Right ventricle myocardium superior (tissue), 1 donor: ENCODE data around the gene ARMC7. TPM values are rescaled to one million over a fixed set of nuclear protein-coding genes. Genes with fewer than 3 reads are reported as not detected.
"Not testable (repeated sequence)": the region's sequence is repeated elsewhere in the genome, so short reads cannot be mapped to it uniquely, and the experiment has no call there.

ENCODE experiments used
- ATAC-seq: fragments of 200-7000 bp; cut with Tn5 transposase; one replicate; pipeline ENCODE4 v1.9.1; 2020; ENCODE audit warnings: mild to moderate bottlenecking; ENCODE audit not compliant: poor library complexity
- DNase-seq: peaks from one replicate; pipeline ENCODE4 v3.0.0-alpha.2; 2020
- intact Hi-C: fragments of 100-400 bp; cut with DNase I; formaldehyde crosslinking; loops from one replicate; pipeline ENCODE4 v1.11.2; 2022
- total RNA-seq: library from RNA; stranded (reverse); fragmentation: NEBNext Ultra II Directional; extraction: Animal tissue kit (Norgen Biotek cat#: 25700); gene quantifications from one replicate; pipeline ENCODE4 v1.2.1, GENCODE V29; 2021
- donor health status: DM: no; HTN: yes; CAD: no; lungs with severe emphysema.

Gene ARMC7
- total RNA-seq, 1 donor from 2014 or later: 5.3 TPM

- no peak for ATAC-seq
- DNase-seq: no peak
- intact Hi-C loops: loop anchor here (10.0 kb wide), 1 partner anchor 89 kb away; the partner anchor contains the start of gene NUP85
Observed at GRCh38 chr17:75115555-75115954, 5.8 kb downstream of the ARMC7 start.

GRCh38 chr17:75116737-75117136 lies 7.0 kb downstream of the ARMC7 start:
- peak; percentile 25 for ATAC-seq
- intact Hi-C loops: loop anchor here (10.0 kb wide), 1 partner anchor 88 kb away; the partner anchor contains the start of gene NUP85
- DNase-seq: peak; percentile 41

- ATAC-seq: no peak
- DNase-seq: no peak
- intact Hi-C loops: loop anchor here (10.0 kb wide), 1 partner anchor 86 kb away; the partner anchor contains the start of gene NUP85
Observed at GRCh38 chr17:75118307-75118706, 8.5 kb downstream of the ARMC7 start.

- intact Hi-C loops: no loop called here
- ATAC-seq: peak; percentile 53
- peak; percentile 63 for DNase-seq
Observed at GRCh38 chr17:75124041-75124818, 14.5 kb downstream of the ARMC7 start.

GRCh38 chr17:75124819-75125162 lies 15.0 kb downstream of the ARMC7 start:
- intact Hi-C loops: no loop called here
- ATAC-seq: no peak
- no peak for DNase-seq

- ATAC-seq: no peak
- intact Hi-C loops: no loop called here
- no peak for DNase-seq
Observed at GRCh38 chr17:75125984-75126383, 16.2 kb downstream of the ARMC7 start.

GRCh38 chr17:75126954-75127353 lies 17.2 kb downstream of the ARMC7 start:
- ATAC-seq (no peak), DNase-seq (no peak)
- intact Hi-C loops: no loop called here

GRCh38 chr17:75127936-75128335 lies 18.2 kb downstream of the ARMC7 start:
- ATAC-seq, DNase-seq, intact Hi-C loops: not testable (repeated sequence)

- peak; percentile 42 for DNase-seq
- no peak for ATAC-seq
- intact Hi-C loops: no loop called here
Observed at GRCh38 chr17:75128694-75129505, 19.1 kb downstream of the ARMC7 start.

GRCh38 chr17:75129576-75129975 lies 19.8 kb downstream of the ARMC7 start:
- intact Hi-C loops: no loop called here

GRCh38 chr17:75130059-75130631 lies 20.4 kb downstream of the ARMC7 start:
- intact Hi-C loops: no loop called here
- ATAC-seq (no peak), DNase-seq (peak; percentile 43)

More at GRCh38 chr17:75129576-75129975, 19.8 kb downstream of the ARMC7 start:
- ATAC-seq (no peak), DNase-seq (peak; percentile 26)

GRCh38 chr17:75130632-75131277 lies 21.0 kb downstream of the ARMC7 start:
- intact Hi-C loops: no loop called here
- ATAC-seq: peak; percentile 66
- peak; percentile 63 for DNase-seq

GRCh38 chr17:75131278-75132017 lies 21.7 kb downstream of the ARMC7 start, which contains the start of gene NT5C:
Gene NT5C, minus strand, starts transcription at chr17:75131742. Its CDS starts 35 bp downstream, at chr17:75131707.
- intact Hi-C loops: no loop called here
- DNase-seq: peak; percentile 91
- ATAC-seq: peak; percentile 96

- peak; percentile 22 for DNase-seq
- intact Hi-C loops, ATAC-seq: not testable (repeated sequence)
Observed at GRCh38 chr17:75132018-75133000, 22.5 kb downstream of the ARMC7 start.

- DNase-seq (peak; percentile 12), ATAC-seq (no peak)
- intact Hi-C loops: no loop called here
Observed at GRCh38 chr17:75133001-75133400, 23.2 kb downstream of the ARMC7 start.

- ATAC-seq, intact Hi-C loops: not testable (repeated sequence)
- DNase-seq: peak; percentile 3
Observed at GRCh38 chr17:75133607-75134347, 24.0 kb downstream of the ARMC7 start.
